GM19099 (cell line): ENCODE measurements around the gene PDE3B.

Source experiments
- POLR2A ChIP-seq: IDR thresholded peaks from 3 replicates; pipeline ENCODE4 v1.6.1; 2011; ENCODE audit warnings: low read depth; ENCODE audit not compliant: insufficient read length; ENCODE audit errors: extremely low read depth

The PDE3B gene

GRCh38 chr11:14713496-14714244 lies 70.1 kb downstream of the PDE3B start:
- no peak for TF ChIP-seq POLR2A

GRCh38 chr11:14722496-14722895 lies 78.9 kb downstream of the PDE3B start:
- no peak for TF ChIP-seq POLR2A

DNA sequence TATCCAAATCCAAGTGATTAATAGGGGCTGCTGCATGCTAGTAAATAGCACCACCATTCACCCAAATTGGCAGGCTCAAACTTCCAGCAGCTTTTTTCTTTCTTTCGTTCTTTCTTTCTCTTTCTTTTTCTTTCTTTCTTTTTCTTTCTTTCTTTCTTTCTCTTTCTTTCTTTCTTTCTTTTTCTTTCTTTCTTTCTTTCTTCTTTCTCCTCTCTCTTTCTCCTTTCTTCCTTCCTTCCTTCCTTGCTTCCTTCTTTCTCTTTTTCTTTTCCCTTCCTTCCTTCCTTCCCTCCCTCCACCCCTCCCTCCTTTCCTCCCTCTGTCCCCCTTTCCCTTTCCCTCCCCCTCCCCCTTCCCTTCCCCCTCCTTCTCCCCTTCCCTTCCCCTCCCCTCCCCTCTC lies 81.5 kb downstream of the PDE3B start:
- no peak for TF ChIP-seq POLR2A

DNA sequence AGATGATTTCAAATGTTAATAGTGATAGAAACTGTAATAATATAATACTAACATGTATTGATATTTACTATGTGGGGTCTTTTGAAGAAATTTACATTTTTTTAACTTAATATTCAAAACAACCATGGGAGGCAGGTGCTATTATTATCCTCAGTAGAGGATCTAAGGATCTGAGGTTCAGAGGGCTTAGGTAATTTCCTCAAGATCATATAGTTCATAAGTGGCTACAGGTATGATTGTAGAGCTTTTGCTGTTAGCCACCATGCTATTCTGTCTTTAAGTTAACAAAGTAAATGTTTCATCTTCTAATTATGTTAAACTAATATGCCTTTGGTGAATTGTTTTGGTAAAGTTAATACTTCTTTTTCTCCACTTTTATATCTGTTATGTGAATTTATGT lies 83.6 kb downstream of the PDE3B start:
- TF ChIP-seq POLR2A = no peak

DNA sequence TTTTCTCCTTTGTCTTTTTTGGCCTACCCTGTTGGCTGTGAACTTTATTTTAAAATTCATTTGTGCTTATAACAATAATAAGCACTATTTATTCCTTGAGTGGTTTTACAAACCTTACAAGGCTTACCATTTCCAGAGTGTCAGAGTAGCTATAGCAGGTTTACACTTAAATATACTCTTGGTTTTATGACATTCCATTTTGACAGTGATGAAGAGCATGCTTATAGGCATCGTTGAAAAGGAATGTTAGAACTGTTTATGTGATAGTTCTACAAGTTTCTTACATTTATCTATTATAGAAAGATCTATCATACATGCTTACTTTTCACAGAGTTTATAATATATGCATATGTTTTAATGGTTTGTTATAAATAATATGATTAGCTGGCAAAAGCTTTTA lies 84.1 kb downstream of the PDE3B start:
- no peak for TF ChIP-seq POLR2A

DNA sequence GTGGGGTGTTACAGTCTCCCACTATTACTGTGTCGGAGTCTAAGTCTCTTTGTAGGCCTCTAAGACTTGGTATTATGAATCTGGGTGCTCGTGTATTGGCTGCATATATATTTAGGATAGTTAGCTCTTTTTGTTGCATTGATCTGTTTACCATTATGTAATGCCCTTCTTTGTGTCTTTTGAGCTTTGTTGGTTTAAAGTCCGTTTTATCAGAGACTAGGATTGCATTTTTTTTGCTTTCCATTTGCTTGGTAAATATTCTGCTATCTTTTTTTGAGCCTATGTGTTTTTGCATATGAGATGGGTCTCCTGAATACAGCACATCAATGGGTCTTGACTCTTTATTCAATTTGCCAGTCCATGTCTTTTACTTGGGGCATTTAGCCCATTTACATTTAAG lies 97.6 kb downstream of the PDE3B start:
- no peak for TF ChIP-seq POLR2A

- TF ChIP-seq POLR2A = no peak
Observed at GRCh38 chr11:14742849-14743559, 99.4 kb downstream of the PDE3B start.

DNA sequence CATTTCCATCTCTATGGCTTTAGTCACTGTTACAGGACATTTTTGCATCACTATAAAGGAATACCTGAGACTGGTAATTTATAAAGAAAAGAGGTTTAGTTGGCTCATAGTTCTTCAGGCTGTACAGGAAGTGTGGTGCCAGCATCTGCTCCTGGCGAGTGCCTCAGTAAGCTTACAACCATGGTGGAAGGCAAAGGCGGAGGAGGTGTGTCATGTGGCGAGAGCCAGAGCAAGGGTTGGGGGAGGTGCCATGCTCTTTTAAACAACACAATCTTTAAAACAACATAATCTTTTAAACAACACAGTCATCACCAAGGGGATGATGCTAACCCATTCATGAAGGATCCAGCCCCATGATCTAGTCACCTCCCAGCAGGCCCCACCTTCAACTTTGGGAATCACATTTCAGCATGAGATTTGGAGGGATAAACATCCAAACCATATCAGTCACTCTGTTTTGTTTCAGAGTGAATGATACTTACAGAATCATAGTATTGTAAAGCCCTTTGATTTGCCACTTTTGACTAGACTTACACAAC lies 103.3 kb downstream of the PDE3B start:
- no peak for TF ChIP-seq POLR2A

DNA sequence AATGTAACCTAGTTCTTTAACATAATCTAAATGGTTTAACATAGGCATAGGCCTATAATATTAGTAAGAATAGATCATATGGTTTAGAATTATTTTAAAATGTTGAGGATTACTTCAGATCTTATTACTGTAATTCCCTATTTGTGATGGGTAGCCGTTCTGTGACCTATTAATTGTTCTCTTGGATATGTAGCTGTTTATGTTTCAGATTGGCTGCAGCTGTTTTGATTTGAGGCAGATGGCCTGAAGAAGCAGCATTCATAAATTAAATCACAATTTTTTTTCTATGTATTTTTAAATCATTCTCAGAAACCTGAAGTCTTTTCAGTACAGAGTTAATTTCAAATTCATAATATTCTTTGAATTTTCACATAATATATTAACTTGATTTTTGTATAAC lies 104.5 kb downstream of the PDE3B start:
- TF ChIP-seq POLR2A = no peak

DNA sequence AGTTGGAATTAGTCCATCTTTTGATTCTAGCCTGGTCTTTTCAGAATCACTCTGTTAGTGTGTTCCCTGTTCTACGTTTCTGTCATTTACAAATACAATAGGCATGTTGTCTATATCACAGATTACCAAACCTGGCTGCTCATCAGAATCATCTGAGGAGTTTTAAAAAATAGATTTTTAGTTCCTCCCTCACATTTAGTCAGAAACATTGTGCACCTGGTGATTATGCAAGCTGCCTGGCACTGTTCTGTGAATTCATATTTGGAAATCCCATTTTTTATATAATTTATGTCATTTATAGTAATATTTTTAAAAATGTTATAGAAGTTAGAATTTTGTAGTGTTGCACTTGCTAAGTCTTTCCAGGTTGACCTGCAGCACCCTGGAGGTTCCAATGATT lies 107.3 kb downstream of the PDE3B start:
- TF ChIP-seq POLR2A = no peak

DNA sequence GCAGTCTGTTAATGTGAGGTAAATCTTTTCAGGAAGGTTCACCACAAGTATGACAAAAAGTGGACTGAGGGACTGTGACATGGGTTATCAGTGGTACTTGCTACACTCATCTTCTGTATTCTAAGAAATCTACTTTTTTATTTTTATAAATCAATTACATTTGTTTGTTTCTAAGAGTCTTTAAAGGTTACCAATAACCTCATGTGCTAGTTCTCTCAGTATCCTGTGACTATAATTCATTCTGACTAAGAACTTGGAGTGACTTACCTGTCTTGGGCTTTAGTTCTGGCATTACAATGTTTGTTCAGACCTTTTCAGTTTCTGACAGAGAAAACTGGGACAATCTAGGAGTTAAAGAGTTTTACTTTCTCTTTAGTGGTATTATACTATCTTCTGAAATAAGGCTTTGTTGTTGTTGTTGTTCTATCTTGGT lies 108.4 kb downstream of the PDE3B start:
- no peak for TF ChIP-seq POLR2A

DNA sequence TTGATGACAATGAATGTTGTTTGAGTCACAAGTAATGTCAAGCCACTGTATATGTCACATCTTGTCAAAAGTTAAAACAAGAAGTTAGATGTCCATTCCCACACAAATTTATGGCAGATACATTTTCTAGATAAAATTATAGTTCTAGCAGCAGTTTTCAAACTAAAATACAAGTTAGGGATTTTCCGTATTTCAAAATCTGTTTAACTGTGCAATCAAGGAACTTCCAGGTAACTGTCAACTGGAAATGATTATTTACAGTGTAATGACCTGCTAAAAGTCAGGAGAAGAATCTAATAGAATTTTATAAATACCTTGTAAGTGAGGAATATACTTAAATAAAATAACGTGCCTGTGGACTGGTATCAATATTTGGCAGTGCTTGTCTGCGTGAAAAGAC lies 111.5 kb downstream of the PDE3B start:
- no peak for TF ChIP-seq POLR2A

GRCh38 chr11:14756349-14756748 lies 112.7 kb downstream of the PDE3B start:
- no peak for TF ChIP-seq POLR2A

- no peak for TF ChIP-seq POLR2A
Observed at GRCh38 chr11:14764179-14764578, 120.6 kb downstream of the PDE3B start.

- TF ChIP-seq POLR2A = no peak
Observed at GRCh38 chr11:14764579-14765527, 121.2 kb downstream of the PDE3B start.

DNA sequence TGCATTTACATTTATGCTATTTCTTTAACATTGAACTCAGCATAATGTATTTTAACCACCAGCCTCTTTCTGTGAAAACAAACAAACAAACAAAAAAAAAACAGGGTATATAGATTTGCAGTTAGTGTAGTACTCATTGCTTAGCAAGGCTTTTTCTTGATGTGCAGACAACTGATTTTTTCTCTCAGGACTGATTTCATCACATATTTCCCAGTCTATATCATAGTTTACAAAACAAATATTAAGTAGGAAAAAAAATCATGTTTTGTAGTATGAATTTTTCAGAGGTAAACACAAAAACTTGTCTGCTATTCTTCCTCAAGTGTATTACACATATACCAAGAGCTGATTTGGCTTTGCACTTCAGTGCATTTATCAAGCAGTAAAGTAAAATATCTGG lies 123.0 kb downstream of the PDE3B start:
- TF ChIP-seq POLR2A = no peak
